Measurements from ENCODE around the gene ABHD18.
"Not testable (repeated sequence)": the region's sequence is repeated elsewhere in the genome, so short reads cannot be mapped to it uniquely, and the experiment has no call there.

ABHD18 gene

GRCh38 chr4:127965062-127965802, at the start of gene ABHD18, which contains the start of gene MFSD8:
TSS of gene ABHD18 (plus strand) at chr4:127965406. CDS start at chr4:127982956, 17,550 bp downstream.
TSS of gene MFSD8 (minus strand) at chr4:127965173. CDS start at chr4:127965133, 40 bp downstream.
- DNase-seq = peak; percentile 84

- no peak for DNase-seq
These were observed 48.7 kb upstream of the ABHD18 start for GRCh38 chr4:127916512-127916911.

- DNase-seq = no peak
These were observed 48.1 kb upstream of the ABHD18 start for GRCh38 chr4:127917151-127917550.

- no peak for DNase-seq
These were observed 44.7 kb upstream of the ABHD18 start for GRCh38 chr4:127920521-127920920.

GRCh38 chr4:127922226-127922625, 43.0 kb upstream of the ABHD18 start:
- DNase-seq = no peak

- not testable (repeated sequence) for DNase-seq
These were observed 39.5 kb upstream of the ABHD18 start for GRCh38 chr4:127925720-127926119.

GRCh38 chr4:127930175-127930574, 35.0 kb upstream of the ABHD18 start:
- no peak for DNase-seq

GRCh38 chr4:127931836-127932235, 33.4 kb upstream of the ABHD18 start:
- not testable (repeated sequence) for DNase-seq

GRCh38 chr4:127936974-127937373, 28.2 kb upstream of the ABHD18 start:
- DNase-seq = no peak

- no peak for DNase-seq
These were observed 8.1 kb upstream of the ABHD18 start for GRCh38 chr4:127957105-127957504.

GRCh38 chr4:127959794-127960193, 5.4 kb upstream of the ABHD18 start:
- no peak for DNase-seq

- DNase-seq = not testable (repeated sequence)
These were observed 1.4 kb upstream of the ABHD18 start for GRCh38 chr4:127963633-127964398.

GRCh38 chr4:127964426-127965061, 662 bp upstream of the ABHD18 start:
- not testable (repeated sequence) for DNase-seq

- DNase-seq = peak; percentile 43
These were observed 583 bp downstream of the ABHD18 start for GRCh38 chr4:127965803-127966175.

GRCh38 chr4:127967141-127967775, 2.1 kb downstream of the ABHD18 start:
- DNase-seq = no peak

- DNase-seq = no peak
These were observed 3.4 kb downstream of the ABHD18 start for GRCh38 chr4:127968586-127968985.

- not testable (repeated sequence) for DNase-seq
These were observed 5.7 kb downstream of the ABHD18 start for GRCh38 chr4:127970925-127971324.

GRCh38 chr4:127975121-127975770, 10.0 kb downstream of the ABHD18 start:
- DNase-seq = no peak

GRCh38 chr4:127978930-127979329, 13.7 kb downstream of the ABHD18 start:
- DNase-seq = no peak

GRCh38 chr4:127982445-127982844, 17.2 kb downstream of the ABHD18 start:
- DNase-seq = no peak

- no peak for DNase-seq
These were observed 20.8 kb downstream of the ABHD18 start for GRCh38 chr4:127985989-127986388.

GRCh38 chr4:127988638-127989037, 23.4 kb downstream of the ABHD18 start:
- no peak for DNase-seq

- DNase-seq = no peak
These were observed 27.9 kb downstream of the ABHD18 start for GRCh38 chr4:127993151-127993550.
